Fibroblast of lung (primary cell): ENCODE results near the gene CBFA2T3. TPM values are rescaled to one million over a fixed set of nuclear protein-coding genes. Genes with fewer than 3 reads are reported as not detected.

Experiments
- DNase-seq, 2 donors: peaks; one replicate each; pipeline versions ENCODE4 v3.0.0 to v3.0.0-alpha.2; 2010; ENCODE audit warnings: low read depth in 2 of 2
- H2AFZ ChIP-seq: 2 replicates; pipeline ENCODE4 v1.5.1; 2012; ENCODE audit warnings: low read length, control low read depth, inconsistent platforms
- H3K27ac ChIP-seq: 2 replicates; pipeline ENCODE4 v1.5.1; 2011; ENCODE audit warnings: low read length, control low read depth; ENCODE audit not compliant: insufficient read depth
- H3K27me3 ChIP-seq: 2 replicates; pipeline ENCODE4 v1.5.1; 2011; ENCODE audit warnings: mild to moderate bottlenecking, low read length; ENCODE audit not compliant: control insufficient read depth, insufficient read depth
- H3K36me3 ChIP-seq: 2 replicates; pipeline ENCODE4 v1.5.1; 2011; ENCODE audit warnings: low read length; ENCODE audit not compliant: control insufficient read depth, insufficient read depth
- H3K4me1 ChIP-seq: 2 replicates; pipeline ENCODE4 v1.5.1; 2011; ENCODE audit warnings: low read length; ENCODE audit not compliant: control insufficient read depth, insufficient read depth; ENCODE audit errors: extremely low read depth
- H3K4me2 ChIP-seq: 2 replicates; pipeline ENCODE4 v1.5.1; 2011; ENCODE audit warnings: low read length, control low read depth; ENCODE audit not compliant: insufficient read depth; ENCODE audit errors: extremely low read depth
- H3K4me3 ChIP-seq, 4 experiments: fragments of 200-600 bp in 1 of 4; sonication (generic) in 1 of 4; replicated peaks in 1 of 4; 2 replicates each; pipeline ENCODE4 v1.5.1; 2011 to 2016; ENCODE audit warnings: low read length in 4 of 4, low read depth in 3 of 4, mild to moderate bottlenecking in 3 of 4, control low read depth in 2 of 4, inconsistent platforms in 1 of 4, mixed read lengths in 1 of 4; ENCODE audit not compliant: insufficient read depth in 1 of 4; ENCODE audit errors: control extremely low read depth in 1 of 4
- H3K79me2 ChIP-seq: 2 replicates; pipeline ENCODE4 v1.5.1; 2012; ENCODE audit warnings: mild to moderate bottlenecking, low read length, inconsistent platforms; ENCODE audit not compliant: control insufficient read depth, insufficient read depth
- H3K9ac ChIP-seq: 2 replicates; pipeline ENCODE4 v1.5.1; 2011; ENCODE audit warnings: mild to moderate bottlenecking, low read length, control low read depth; ENCODE audit not compliant: insufficient read depth
- H3K9me3 ChIP-seq: 2 replicates; pipeline ENCODE4 v1.5.1; 2012; ENCODE audit warnings: low read depth, low read length; ENCODE audit not compliant: control insufficient read depth, insufficient read depth
- H4K20me1 ChIP-seq: 2 replicates; pipeline ENCODE4 v1.5.1; 2011; ENCODE audit warnings: low read length; ENCODE audit not compliant: control insufficient read depth, insufficient read depth; ENCODE audit errors: extremely low read depth
- EZH2 ChIP-seq: IDR thresholded peaks from 2 replicates; pipeline ENCODE4 v1.5.1; 2012; ENCODE audit warnings: low read length, control low read depth, mild to moderate bottlenecking; ENCODE audit errors: missing control alignments
- polyA plus RNA-seq, 2 donors: library from polyadenylated mRNA; depleted of rRNA in 1 of 2; stranded (reverse) in 1 of 2; unstranded in 1 of 2; fragments of >200 nt; gene quantifications; 2 replicates each; pipeline ENCODE4 v1.2.1, GENCODE V29; 2011 to 2012; ENCODE audit warnings: missing spikeins in 1 of 2
- total RNA-seq: library from RNA; depleted of rRNA; stranded (reverse); fragments of >200 nt; gene quantifications from 2 replicates; pipeline ENCODE4 v1.2.1, GENCODE V29; 2014
- TF ChIP-seq, protein P1 (sequence below), 2 donors: IDR thresholded peaks in 1 of 2; conservative IDR thresholded peaks in 1 of 2; 1 replicate in 1 of 2; 2 replicates in 1 of 2; pipeline ENCODE4 v1.5.1; 2011 to 2012; ENCODE audit warnings: low read length in 2 of 2, control low read depth in 1 of 2, inconsistent platforms in 1 of 2, low read depth in 1 of 2, mild to moderate bottlenecking in 1 of 2

The CBFA2T3 gene
- total and polyA plus RNA-seq, 2 donors (not counting 1 experiment from before 2014, with no cell fraction given) = under 0.01 to 0.05 TPM

DNA sequence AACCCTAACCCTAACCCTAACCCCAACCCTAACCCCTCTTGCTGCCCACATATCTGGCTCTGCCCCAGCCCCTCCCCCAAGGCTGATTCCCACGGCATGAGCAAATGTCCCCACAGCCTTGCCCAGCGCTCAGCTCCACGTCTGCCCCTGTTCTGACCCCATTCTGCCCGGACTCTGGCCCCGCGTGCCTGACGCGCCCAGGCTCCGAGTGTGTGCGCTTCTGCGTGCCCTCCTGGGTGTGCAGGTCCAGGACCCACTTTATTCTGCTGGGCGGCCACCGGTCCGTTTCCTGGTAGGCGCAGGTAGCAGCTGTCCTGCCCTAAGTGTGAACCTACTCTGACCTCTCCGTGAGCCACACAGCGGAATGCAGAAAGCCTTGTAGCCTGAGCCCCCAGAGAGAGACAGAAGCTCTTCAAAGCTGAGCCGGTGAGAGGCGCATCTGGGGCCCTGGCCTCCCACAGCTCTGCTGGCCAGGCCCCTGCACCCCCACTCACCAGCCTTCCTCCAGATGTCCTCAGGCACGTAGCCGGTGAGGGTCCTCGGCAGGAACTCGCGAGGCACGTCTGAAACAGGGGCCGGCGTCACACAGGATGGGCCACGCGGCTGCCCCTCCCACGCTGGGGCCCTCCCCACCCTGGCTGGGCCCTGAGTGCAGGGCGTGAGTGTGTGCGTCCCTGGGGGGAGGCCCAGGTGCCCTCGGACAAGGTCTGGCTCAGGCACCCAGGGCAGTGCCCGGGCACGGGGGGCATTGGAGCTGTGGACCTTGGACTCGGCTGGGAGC lies 96.6 kb downstream of the CBFA2T3 start:
- no peak for DNase-seq
- Histone ChIP-seq H4K20me1 (no peaks in the 10 kb centered on the region), H3K4me3 (no peak overlapping the region), H2AFZ (no peak overlapping the region), H3K9me3 (no peaks in the 10 kb centered on the region), H3K36me3 (no peaks in the 10 kb centered on the region), H3K9ac (no peak overlapping the region), H3K4me2 (no peak overlapping the region), H3K79me2 (no peaks in the 10 kb centered on the region), H3K27ac (no peak overlapping the region), H3K4me1 (no peaks in the 10 kb centered on the region), H3K27me3 (no peaks in the 10 kb centered on the region)
- TF ChIP-seq, protein P1, sequence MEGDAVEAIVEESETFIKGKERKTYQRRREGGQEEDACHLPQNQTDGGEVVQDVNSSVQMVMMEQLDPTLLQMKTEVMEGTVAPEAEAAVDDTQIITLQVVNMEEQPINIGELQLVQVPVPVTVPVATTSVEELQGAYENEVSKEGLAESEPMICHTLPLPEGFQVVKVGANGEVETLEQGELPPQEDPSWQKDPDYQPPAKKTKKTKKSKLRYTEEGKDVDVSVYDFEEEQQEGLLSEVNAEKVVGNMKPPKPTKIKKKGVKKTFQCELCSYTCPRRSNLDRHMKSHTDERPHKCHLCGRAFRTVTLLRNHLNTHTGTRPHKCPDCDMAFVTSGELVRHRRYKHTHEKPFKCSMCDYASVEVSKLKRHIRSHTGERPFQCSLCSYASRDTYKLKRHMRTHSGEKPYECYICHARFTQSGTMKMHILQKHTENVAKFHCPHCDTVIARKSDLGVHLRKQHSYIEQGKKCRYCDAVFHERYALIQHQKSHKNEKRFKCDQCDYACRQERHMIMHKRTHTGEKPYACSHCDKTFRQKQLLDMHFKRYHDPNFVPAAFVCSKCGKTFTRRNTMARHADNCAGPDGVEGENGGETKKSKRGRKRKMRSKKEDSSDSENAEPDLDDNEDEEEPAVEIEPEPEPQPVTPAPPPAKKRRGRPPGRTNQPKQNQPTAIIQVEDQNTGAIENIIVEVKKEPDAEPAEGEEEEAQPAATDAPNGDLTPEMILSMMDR (conservative IDR thresholded peaks at IDR 0.05 in 1 of 2, IDR thresholded peaks at IDR 0.05 in 1 of 2; ENCODE audit: low read depth in 1 of 2, low read length in 2 of 2) = no peak
- no peak for TF ChIP-seq EZH2

DNA sequence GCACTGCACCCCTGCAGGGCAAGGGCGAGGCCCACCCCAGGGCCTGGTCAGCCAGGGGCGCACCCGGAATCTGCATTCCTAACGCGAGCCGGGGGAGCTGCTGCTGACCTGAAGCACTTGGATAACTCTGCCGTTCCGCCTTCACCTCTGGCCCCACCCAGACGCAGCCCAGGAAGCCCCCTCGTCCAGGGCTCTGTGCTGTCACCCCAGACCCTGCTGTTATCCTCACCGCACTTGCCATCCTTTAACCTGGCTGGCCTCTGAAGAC lies 97.3 kb downstream of the CBFA2T3 start:
- Histone ChIP-seq H3K27ac (no peak overlapping the region), H2AFZ (no peak overlapping the region), H3K9ac (no peak overlapping the region), H3K4me1 (no peaks in the 10 kb centered on the region), H3K4me2 (no peak overlapping the region), H3K27me3 (no peaks in the 10 kb centered on the region), H3K36me3 (no peaks in the 10 kb centered on the region), H3K79me2 (no peaks in the 10 kb centered on the region), H4K20me1 (no peaks in the 10 kb centered on the region), H3K9me3 (no peaks in the 10 kb centered on the region), H3K4me3 (no peak overlapping the region)
- DNase-seq = no peak
- no peak for TF ChIP-seq EZH2
- TF ChIP-seq, protein P1 (conservative IDR thresholded peaks at IDR 0.05 in 1 of 2, IDR thresholded peaks at IDR 0.05 in 1 of 2; ENCODE audit: low read depth in 1 of 2, low read length in 2 of 2) = no peak

DNA sequence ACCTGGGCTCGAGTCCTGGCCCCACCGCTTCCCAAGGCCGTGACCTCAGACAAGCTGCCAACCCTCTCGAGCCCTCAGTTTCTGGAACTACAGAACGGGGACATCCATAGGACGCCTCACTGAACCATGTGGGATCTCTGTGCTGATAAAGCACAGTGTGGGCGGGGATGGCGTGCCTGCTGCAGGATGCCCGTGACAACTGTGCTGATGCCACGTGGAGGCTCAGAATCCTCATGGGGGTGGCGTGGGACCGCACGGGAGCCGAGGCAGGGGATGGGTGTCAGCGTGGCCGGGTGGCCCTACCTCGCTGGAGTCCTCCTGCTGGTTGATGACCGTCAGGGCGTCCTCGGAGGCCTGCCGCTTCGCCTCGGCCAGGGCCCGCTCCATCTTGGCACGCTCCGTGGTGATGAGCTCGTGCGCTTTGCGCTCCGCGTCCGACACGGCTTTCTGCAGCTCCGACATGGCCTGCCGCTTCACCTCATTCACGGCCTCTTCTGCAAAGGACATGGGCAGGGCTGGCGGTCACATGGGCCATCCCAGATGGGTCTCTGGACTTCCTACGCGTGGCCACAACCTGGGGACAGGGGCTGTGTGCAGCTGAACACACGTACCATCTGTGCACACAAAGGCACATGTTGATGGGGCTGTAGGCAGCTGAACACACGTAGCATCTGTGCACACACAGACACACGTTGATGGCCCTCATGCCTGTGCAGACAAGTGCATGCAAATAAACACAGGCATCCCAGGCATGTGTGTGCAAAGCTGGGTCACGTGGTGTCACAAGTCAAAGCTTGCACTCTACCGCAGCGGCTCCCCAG lies 97.8 kb downstream of the CBFA2T3 start:
- no peaks in the 10 kb centered on the region for H3K4me1 ChIP-seq
- H3K27me3 ChIP-seq = no peaks in the 10 kb centered on the region
- no peak overlapping the region for H3K9ac ChIP-seq
- H2AFZ ChIP-seq = no peak overlapping the region
- H3K4me3 ChIP-seq = no peak overlapping the region
- no peaks in the 10 kb centered on the region for H3K9me3 ChIP-seq
- H3K27ac ChIP-seq = no peak overlapping the region
- H3K4me2 ChIP-seq = no peak overlapping the region
- H3K79me2 ChIP-seq = no peaks in the 10 kb centered on the region
- H4K20me1 ChIP-seq = no peaks in the 10 kb centered on the region
- TF ChIP-seq EZH2 = no peak
- TF ChIP-seq, protein P1 (conservative IDR thresholded peaks at IDR 0.05 in 1 of 2, IDR thresholded peaks at IDR 0.05 in 1 of 2; ENCODE audit: low read depth in 1 of 2, low read length in 2 of 2) = no peak
- no peaks in the 10 kb centered on the region for H3K36me3 ChIP-seq
- DNase-seq = no peak
